Stimulated activated CD4-positive, alpha-beta T cell treated with anti-CD3 and anti-CD28 coated beads, Interleukin-1b, Interleukin-23, amount 100 ng/mL, for 24 hours (primary cell): ENCODE results near the gene CDK4.

Experiments
- DNase-seq, 4 experiments: peaks; one replicate each; pipeline ENCODE4 v3.0.0-alpha.2; 2020; ENCODE audit warnings: low read depth in 4 of 4, low spot score in 1 of 4

The CDK4 gene

DNA sequence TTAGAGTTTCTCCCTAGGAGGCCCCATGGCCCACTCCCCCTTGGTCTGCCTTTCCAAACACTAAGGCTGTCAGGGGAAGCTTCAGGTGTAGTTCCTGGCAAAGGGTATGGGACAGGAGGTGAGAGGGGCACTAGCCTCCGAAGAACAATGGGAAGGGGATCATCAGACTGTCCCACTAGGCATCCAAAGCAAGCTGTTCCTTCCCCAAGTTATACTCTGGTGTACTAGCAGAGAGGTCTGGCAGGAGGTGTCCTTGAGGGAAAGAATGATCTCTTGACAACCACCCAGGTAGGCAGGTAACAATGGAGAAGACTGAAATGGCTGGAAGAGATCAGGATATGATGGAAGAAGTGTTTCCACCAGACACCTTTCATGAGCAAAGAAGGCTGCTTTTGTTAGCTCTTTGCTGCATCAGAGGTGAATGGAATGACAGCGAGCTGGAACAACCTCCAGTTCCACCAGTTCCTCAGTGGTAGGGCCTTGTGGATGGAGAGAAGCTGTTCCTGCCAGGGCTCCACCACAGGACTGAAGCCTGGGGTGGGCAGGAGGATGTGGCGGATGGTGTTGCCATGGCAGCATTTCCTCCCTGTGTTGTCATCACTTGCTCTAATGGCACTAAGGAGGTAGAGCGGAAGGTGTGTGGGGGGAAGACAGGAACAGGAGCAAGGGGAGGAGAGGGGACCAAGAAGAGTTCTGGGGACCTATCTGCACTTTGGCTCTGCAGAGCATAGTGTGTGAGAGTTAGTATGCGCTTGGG is 11.3 kb downstream of the CDK4 start:
- peak; percentile 31 to 63 (median 40) for DNase-seq

DNA sequence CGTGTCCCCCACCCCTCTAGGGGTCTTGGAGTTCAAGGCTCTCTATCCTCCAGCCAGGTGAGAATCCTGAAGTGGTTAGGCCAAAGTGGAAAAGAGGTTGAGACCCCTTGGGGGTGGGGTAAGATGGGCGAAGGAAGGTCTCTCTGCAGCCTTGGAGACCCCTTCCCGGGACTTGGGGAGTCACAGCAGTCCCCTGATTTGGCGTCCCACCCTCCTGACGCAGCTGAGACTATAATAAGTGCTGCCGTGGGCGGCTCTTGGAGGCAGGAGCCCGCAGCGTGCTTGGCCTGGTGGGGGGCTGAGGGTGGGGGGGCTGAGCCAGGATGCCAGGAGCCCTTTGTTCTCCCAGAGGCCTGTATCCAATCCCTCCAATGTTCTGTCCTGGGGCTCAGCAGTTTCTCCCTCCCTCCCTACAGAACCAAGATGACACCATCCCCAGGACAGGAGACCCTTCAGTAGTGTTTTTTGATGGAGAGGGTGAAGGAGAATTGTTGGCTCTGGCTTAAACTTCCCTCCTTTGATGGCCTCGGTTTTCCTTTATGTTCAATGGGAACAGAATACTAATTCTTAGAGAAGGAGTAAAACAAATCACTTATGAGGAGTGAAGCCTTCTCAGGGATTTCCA is 12.1 kb downstream of the CDK4 start:
- no peak for DNase-seq

DNA sequence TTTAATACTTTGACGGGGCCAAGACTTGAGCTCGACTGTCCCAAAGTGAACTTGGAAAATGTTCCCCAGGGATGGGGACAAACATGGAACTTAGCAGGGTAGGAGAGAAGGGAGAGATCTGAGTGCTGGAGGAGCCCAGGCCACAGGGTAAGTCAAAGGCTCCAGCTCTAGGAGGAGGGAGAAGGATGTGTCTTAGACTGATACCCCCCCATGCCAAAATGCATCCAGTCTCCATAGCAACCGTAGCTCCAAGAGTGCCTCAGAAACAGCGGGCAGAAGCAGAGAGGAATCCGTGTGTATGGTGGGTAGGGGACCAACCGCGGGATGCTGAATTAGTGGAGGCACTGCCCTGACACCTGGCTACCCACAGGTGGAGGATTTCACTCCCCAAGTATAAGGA is 12.7 kb downstream of the CDK4 start:
- no peak for DNase-seq

DNA sequence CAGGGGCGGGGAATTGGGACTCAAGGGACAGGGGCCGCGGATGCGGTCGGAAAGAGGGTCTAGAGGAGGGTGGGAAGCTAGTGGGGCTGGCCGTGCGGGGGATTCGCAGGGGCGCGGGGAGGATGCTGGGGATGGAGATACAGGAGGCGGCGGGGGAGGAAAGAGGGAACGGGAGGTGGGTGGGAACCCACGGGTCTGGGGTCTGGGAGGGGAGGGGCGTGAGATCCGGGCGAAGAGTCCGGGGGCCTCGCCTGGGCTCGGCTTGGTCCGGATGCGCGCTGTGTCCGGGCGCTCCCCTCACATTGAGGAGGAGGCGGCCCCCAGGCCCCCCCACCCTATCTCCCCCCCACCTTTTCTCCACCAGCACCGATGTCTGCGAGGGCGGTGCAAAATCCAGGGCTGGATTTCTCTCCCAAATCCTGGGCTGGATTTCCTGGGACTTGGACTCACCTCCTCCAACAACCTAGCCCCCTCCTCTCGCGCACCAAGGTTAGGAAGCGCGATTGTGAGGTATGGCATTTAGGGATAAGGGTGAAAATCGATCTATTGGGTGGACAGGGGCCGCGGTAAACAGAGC is 13.4 kb downstream of the CDK4 start, which contains the start of gene AGAP2:
Gene AGAP2, minus strand, starts transcription at position 82 of the 577 bp plus-strand sequence. CDS start 496 bp downstream, outside the sequence.
- no peak for DNase-seq

DNA sequence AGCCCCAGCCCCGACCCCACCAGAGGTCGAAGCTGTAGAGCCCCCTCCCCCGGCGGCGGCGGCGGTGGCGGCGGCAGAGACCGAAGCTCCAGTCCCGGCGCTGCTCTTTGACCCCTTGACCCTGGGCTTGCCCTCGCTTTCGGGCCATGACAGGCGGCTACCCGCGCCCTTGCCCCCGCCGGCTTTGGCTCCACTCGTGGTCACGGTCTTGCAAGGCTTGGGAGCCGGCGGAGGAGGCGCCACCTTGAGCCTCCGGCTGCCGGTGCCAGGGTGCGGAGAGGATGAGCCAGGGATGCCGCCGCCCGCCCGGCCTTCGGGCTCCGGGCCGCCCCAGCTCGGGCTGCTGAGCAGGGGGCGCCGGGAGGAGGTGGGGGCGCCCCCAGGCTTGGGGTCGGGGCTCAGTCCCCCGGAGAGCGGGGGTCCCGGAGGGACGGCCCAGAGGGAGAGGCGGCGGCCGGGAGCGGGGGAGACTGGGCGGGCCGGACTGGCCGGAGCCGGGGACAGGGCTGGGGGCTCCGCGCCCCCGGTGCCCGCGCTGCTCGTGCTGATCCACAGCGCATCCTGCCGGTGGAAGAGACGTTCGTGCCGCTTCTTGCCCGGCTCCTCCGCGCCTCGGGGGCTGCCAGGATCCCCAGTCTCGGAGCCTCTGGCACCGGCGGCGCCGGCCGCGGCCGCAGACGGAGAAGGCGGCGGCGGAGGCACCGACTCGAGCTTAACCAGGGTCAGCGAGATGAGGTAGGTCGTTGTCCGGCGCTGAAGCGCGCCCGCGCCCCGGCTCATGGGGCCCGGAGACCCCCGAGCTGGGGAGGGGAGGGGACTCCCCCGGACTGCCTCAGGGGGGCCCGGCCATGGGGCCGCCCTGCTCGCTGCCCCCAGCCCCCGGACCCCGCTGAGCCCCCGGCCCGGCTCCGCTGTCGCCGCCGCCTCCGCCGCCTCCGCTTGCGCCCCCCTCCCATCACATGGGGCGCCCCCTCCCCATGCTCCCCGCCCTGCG is 14.3 kb downstream of the CDK4 start:
- no peak for DNase-seq

DNA sequence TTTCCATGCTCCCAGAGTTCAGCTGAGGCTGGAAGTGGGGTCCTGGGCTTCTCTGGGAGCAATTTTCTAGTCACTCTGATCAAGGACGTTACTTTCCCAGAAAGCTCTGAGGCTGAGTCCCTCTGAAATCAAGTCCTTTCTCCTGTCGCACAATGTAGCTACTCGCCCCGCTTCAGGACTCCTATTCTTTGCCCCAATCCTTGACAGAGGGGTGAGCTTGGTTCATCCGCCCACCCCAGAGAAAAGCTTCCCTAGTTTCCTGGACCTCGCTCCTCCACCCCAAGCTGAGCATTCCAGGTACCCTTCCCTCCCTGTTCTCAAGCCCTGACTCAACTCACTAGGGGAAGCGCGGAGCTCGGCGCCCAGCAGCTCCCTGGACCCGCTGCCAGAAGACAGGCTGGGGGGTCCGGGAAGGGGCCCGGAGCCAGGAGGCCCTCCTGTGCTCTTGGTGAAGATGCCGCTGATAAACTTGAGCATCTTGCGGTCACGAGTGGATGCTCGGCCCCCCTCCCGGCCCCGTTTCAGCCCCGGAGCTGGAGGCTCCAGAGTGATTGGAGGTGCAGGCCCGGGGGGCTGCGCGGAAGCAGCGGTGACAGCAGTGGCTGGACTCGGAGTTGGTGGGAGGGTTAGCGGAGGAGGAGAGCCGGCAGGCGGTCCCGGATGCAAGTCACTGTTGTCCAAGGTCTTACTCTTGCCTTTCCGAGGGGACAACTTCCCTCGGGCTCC is 15.2 kb downstream of the CDK4 start:
- DNase-seq = no peak

DNA sequence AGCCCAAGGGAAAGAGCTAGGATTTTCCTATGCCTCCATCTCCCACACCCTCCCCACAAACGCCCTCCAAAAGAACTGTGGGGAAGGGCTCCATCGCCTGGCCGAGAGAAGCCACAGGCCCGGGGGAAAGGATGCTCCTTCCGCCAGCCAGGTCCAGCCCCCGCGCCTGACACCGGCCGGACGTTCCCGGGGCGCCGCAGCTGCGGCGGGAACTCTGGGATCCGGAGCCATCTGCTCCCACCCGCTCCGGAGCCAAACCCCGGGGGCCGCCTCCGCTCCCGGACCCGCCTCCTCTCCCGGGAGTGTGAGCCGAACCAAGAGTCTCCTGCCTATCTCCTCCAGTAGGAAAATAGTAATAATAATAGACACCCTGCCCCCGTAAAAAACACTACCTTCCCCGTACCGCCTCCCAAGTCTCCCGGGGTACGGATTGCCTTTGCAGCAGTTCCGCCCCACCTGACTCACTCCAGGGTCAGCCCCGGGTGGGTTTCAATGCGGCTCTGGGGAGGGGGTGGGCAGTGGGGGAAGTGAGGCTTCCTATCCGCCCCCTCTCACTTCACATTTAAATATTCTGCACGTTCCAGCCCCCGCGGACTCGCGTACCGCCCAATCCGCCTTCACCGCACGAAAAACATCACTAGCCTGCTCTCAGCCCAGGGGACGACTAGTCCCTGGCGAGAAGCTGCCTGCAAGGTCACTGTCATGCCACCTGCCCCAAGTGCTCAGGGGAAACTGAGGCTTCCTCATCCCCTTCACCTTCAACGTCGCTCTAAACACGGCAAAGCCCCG is 16.0 kb downstream of the CDK4 start:
- no peak for DNase-seq

DNA sequence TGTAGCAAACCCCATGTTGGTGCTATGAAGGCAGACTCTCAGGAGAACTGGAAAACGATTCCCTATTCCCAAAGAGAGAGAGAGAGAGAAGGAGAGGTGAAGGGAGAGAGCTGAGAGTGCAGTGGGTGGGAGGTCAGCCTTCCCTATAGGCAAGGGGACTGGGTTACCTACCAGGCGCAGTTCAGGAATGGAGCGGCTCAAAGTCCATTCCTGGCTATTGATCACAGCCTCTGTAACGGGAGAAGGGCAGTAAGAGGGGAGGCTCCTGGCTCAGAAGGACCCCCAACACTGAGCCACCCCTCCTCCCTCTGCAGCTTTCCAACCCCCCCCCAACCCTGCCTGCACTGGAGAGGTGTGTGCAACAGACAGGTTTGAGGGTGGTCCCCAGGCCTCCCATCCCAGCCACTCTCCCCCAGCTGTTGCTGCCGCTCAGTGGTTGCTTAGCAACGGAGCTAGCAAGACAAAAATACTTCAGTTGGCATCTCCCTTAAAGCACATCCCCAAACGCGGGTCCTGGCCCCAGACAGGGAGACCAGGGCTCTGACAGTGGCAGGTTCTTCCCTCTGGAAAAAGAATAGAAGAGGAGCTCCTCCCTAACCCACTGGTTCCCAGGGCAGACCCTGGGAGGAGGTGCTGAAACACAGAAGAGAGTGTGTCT is 16.8 kb downstream of the CDK4 start:
- no peak for DNase-seq

DNA sequence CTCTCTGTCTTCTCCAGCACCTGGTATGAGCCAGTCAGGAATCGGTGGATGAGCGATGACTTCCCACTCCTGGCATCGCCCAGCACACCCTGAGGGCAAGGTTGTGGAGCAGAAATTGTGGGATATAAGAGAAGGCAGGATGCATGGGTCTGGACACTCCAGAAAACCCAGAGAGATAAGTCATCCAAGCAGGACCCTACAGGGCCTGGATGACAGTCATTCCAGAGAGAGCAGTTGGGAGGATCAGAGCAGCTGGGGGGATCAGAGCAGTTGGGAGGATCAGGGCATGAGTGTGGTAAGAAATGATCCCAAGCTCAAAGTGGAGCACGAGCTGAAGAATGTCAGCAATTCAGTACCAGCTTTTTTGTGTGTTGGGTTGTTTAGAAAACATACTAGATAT is 17.5 kb downstream of the CDK4 start:
- DNase-seq = no peak

DNA sequence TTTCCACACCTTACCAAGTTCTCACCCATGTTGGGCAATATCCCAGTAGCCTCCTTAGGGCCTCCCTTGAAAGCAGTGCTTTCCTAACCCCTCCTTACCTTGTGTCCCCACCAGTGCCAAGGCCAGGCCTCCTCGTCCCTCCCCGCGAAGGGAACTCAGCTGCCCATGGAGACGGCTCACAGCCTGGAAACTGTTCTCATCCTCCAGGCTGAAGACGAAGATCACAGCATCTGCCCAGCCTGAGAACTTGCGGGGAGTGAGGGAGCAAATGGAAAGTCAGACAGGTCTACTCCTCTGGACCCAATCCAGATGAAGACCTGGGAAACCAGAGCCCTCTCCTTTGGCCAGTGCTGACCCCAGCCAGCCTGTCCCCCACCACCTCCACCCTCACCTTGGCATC is 18.2 kb downstream of the CDK4 start:
- DNase-seq = no peak

DNA sequence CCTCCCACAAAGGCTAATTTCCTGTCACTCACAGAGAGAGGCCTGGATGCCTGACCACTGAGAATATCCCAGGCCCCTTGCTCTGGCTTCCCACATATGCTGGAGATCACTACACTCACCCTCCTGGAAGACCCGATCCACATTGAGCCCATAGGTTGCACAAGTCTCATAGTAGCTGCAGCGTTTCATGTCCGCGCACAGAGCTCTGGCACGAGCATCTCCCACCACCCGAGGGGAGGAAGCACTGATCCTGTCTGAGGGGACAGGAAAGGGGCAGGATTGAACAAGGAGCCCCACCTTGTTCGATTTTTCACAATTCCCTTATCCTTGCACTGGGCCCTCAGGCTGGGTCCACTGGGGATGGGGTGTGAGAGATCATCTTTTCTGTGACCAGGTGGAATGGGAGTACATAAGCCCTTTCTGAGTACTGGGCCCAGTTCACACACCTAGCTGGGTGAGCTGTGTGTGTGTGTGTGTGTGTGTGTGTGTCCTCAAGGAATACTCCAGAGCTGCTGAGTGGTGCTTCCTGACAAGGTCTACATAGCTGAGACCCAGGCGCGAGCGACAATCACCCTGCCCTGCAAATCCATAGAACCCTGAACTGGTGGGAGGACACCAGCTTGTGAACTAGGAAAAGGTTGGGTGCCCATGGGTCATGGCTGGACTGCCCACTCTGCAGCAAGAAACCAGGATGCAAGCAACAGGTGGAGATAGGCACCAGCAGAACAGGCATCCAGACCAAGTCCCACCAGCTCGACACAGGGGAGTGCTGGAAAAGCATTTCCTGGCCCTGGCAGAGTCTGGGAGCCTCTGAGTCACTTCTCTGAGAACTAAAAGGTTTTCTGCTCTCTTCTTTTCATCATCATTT is 19.1 kb downstream of the CDK4 start:
- no peak for DNase-seq

DNA sequence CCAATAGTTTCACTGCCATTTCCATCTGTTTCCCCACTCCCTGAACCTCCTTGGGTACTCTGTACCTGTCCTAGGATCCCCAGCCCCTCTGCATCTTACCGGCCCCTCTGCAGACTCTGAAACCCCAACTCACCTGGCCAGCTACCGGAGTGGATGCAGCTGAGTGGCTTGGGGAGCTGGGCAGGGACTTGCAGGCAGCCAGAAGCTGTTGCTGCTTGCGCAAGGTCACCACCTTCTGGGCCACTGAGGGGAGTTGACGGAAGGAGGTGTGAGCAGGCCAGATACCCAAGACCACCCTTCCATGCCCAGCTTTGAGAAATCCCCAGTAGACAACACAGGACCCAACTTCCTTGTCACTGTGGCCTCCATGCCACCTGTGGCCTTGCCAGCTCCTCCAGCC is 19.8 kb downstream of the CDK4 start:
- no peak for DNase-seq

DNA sequence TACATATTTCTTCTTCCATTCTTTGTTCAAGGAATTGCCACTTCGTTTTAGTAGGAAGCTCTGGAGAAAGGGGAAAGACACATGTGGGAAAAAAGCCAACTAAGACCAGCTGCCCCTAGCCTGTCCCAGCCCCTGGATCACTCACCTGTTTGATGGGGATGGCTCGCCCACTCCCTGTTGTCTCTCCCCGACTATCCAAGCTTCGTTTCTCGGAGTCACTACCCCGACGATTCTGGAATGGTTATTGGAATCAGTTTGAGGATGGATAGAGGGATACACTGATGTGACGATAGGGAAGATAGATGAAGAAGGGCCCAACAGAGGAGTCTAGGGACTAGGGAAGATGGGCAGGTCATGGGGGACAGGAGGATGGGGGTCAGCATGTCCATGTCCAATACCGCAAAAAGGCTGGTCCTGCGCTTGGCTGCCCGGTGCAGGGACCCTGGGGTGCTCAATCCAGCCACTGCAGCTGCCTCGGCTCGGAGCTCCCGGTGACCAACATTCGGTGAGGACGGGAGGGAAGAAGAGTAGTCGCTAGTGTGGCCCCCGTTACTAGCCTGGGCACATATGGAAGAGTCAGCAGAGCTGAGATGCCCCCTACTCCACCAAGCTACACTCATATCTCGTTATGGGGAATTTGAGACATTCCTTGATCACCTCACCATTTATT is 20.6 kb downstream of the CDK4 start:
- DNase-seq = no peak

DNA sequence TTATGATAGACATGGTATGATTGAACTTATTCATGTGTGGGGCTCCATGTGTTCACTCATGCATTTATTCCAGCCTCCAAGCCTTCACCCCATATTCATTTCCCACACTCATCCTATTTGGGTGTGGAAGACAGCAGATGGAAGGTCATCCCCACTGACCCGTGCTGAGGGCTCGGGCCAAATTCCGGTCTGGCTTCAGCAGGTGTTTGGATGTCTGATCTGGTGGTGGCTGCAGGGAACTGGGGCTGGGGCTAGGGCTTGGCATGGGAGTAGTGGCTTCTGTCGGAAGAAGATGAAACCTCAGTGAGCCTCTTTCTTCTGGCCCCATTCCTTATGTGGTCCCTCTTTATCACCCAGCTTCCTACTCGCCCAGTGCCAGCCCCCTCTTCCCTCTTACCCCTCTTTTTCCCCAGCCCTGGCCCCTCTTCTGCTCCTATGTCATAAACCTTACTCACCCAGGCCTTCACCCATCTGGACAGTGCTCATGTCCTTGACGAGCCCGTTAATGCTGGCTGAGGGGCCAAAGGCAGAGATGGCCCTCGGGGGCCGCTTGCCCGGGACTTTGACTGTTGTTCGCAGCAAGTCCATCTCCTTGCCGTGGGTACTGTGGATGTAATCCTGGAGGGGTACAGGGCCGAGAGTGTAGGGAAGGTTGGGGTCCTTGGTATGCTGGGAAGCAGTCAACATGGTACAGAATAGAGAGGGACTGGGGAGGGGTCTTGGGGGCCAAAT is 21.6 kb downstream of the CDK4 start:
- DNase-seq = no peak

DNA sequence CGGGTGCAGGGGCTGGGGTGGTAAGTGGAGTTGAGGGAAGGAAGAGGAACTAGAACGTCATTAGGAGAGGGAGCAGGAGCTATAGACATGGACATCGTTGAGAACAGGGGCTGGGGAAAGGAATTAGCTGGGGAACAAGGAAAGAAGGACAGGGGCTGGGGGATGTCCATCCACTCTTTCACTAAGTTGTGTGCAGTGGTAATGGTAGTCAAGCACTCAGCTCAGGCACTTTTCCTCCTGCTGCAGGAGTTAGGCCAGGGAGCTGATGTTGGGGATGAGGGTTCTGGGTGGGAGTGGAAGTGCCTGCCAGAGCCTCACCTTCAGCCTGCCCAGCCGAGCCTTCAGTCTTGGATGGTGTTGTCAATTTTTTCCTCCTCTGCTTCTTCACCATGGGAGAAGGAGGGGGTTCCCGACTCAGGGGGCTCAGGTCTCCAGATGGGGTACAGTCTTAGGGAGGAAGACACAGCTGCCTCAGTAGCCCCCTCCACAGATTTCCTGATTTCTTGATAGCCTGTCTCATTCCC is 22.7 kb downstream of the CDK4 start:
- DNase-seq = no peak

DNA sequence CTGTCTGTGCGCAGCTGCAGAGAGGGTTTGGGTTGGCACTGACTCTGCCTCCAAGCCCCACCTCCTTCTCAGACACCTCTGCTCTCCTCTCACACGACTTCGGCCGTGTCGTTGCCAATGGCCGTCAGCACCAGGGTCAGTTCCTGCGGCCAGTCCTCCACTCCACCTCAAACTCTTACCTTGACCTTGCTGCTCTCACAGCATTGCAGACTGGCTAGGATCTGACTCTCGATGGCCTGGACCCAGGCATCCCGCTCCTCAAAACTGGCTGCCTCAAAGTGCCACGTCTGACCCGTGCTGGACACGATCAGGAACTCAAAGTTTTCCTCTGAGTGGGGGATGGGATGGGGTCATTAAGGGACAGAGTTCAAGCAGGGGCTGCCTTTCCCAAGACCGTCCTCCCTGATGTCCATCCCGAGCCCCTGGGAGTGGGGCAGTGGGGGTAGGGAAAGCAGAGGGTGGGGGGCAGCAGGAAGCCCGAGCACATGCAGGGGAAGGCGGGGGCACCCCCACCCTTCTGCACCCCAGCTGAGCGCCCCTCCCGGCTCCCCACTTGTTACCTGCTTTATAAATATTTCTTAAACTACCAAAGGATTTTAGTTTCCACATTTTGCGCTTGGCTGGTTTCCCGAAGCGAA is 24.2 kb downstream of the CDK4 start:
- DNase-seq = no peak
